Measurements from ENCODE around the gene ATP6V1C2.
"Not testable (repeated sequence)": the region's sequence is repeated elsewhere in the genome, so short reads cannot be mapped to it uniquely, and the experiment has no call there.

ATP6V1C2 gene

DNA sequence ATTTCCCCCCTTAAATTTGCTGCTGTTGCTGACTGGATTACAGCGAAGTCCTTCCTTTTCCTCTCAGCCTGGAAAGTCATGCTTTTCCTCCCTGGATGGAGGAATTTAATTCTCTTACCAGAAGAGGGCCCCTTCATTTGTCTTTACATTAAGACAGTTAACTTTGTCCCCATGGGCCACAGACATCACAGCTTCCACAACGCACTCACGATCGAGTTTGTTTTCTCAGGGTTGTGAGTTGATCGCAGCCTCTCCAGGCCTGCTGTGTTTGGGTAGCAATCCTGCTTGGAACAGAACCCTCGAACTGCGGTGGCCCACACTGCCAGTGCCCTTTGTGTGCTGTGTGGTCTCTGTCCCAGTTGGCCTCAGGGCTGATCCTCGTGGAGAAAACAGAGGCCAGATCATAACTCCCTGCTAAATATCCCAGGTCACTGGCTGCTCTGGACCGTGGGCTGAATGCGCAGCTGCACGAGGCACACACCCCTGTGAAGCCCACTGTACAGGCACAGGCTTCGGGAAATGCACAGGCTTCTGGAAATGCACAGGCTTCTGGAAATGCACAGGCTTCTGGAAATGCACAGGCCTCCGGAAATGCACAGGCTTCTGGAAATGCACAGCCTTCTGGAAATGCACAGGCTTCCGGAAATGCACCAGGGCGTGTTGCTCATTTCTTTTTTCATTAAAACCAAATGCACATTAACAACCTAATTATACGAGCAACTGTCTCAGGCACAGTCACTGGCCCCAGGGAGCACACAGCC lies 93.3 kb downstream of the ATP6V1C2 start:
- DNase-seq (ENCODE audit: extremely low read depth, low read depth): no peak
- H3K4me3 ChIP-seq (replicated peaks; ENCODE audit: low read depth, low read length): no peak overlapping the region
- TF ChIP-seq CTCF (IDR thresholded peaks at IDR 0.05; ENCODE audit: low read depth, low read length, missing control alignments): no peak

DNA sequence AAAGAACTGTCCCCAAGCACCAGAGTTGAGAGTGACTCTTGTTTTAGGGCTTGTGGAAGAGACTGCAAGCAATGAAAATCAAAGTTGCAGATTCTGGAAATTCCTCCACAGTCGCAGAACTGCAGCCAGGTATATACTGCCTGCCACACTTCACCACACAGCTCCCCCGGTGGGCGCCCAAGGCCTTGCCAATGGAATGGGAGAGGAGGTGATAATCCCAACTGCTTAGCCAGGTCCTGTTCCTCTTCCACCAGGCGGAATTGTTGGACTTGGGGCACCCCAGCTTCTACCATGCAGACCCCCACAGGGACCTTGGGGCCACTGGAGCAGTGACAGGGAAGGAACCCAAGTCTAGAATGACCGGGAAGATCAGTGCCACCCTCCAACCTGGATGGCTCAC lies 96.0 kb downstream of the ATP6V1C2 start:
- DNase-seq (ENCODE audit: extremely low read depth, low read depth): no peak
- peak; percentile 41 for TF ChIP-seq CTCF (IDR thresholded peaks at IDR 0.05; ENCODE audit: low read depth, low read length, missing control alignments)

DNA sequence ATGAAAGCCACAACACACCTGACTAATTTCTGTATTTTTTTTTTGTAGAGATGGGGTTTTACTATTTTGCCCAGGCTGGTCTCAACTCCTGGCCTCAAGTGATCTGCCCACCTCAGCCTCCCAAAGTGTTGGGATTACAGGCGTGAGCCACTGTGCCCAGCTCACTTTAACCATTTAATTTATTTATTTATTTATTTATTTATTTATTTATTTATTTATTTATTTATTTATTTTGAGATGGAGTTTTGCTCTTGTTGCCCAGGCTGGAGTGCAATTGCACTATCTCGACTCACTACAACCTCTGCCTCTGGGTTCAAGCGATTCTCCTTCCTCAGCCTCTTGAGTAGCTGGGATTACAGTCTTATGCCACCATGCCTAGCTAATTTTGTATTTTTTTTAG lies 96.9 kb downstream of the ATP6V1C2 start:
- not testable (repeated sequence) for DNase-seq (ENCODE audit: extremely low read depth, low read depth); H3K4me3 ChIP-seq (replicated peaks; ENCODE audit: low read depth, low read length)

More for the DNA sequence above, 96.0 kb downstream of the ATP6V1C2 start:
- H3K4me3 ChIP-seq (replicated peaks; ENCODE audit: low read depth, low read length): no peak overlapping the region

DNA sequence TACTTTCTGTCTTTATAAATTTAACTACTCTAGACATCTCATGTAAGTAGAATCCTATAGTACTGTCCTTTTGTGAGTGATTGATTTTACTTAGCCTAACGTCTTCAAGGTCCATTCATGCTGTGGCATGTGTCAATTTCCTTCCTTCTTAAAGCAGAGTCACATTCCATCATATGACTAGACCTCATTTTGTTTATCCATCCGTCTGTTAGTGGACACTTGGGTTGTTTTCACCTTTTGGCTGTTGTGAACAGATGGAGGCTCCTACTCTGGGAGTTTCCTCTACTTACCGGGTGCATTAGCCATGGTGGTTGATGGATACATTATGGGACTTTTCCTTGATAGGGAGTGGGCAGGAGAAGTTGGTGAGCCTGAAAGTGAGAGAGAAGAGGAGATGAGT lies 97.6 kb downstream of the ATP6V1C2 start:
- DNase-seq (ENCODE audit: extremely low read depth, low read depth): no peak
- TF ChIP-seq CTCF (IDR thresholded peaks at IDR 0.05; ENCODE audit: low read depth, low read length, missing control alignments): no peak
- no peak overlapping the region for H3K4me3 ChIP-seq (replicated peaks; ENCODE audit: low read depth, low read length)

DNA sequence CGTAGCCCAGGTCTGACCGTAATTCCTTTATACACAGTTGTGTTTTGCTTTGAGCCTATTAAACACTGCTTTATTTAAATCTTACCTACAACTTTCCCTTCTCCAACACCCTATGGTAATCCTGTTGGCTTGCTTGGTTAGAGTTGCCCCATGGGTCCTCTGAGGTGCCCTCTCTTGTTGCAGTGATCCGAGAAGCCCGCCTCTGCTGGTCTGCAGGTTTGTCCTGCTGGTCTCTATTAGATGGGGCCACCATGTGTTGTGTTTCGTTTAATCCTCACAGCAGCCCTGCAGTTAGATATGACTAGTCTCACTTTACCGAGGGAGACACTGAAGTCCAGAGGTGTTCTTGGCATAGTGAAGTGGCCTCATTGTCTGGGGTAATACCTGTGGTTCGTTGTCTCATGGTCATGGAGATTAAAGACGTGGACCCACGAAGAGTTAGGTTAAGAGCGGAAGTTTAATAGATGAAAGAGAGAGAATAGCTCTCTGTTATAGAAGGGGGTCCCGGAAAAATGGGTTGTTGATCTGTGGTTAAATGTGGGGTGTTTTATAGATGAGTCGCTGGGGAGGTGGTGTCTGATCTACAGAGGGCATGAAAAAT lies 98.4 kb downstream of the ATP6V1C2 start:
- H3K4me3 ChIP-seq (replicated peaks; ENCODE audit: low read depth, low read length): no peak overlapping the region
- TF ChIP-seq CTCF (IDR thresholded peaks at IDR 0.05; ENCODE audit: low read depth, low read length, missing control alignments): no peak
- DNase-seq (ENCODE audit: extremely low read depth, low read depth): no peak

DNA sequence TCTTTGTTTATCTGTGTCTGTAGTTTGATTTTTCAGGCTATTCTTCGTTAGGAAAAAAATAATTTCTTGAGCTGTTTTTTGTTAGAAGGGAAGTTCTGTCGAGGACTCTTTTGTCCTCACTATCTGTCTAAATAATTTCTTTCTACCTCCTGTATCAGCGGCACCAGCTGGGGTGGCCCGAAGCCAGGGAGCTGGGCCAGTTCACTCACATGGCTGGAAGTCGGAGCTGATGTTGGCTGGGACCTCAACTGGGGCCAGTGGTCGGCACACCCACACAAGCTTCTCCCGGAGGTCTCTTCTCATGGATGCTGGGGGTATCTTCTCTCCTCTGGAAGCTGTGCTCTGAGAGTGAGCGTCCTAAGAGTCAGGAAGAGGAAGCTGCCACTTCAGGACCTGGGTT lies 99.1 kb downstream of the ATP6V1C2 start:
- no peak for TF ChIP-seq CTCF (IDR thresholded peaks at IDR 0.05; ENCODE audit: low read depth, low read length, missing control alignments)

GRCh38 chr2:10820978-10821695 lies 99.7 kb downstream of the ATP6V1C2 start:
- no peak for TF ChIP-seq CTCF (IDR thresholded peaks at IDR 0.05; ENCODE audit: low read depth, low read length, missing control alignments)
- H3K4me3 ChIP-seq (replicated peaks; ENCODE audit: low read depth, low read length): no peak overlapping the region
- DNase-seq (ENCODE audit: extremely low read depth, low read depth): no peak

More for the DNA sequence above, 99.1 kb downstream of the ATP6V1C2 start:
- no peak overlapping the region for H3K4me3 ChIP-seq (replicated peaks; ENCODE audit: low read depth, low read length)
- DNase-seq (ENCODE audit: extremely low read depth, low read depth): no peak

Measured in HFF-Myc (cell line).